Testis (tissue), 2 donors: ENCODE results near the gene EMX2.
A peak's percentile ranks its signal among the peaks of the same experiment; 100 is the strongest.

Experiments
- CTCF ChIP-seq, 3 experiments: fragments of 450-650 bp in 2 of 3; fragments of 200-600 bp in 1 of 3; sonication (generic) in 1 of 3; IDR thresholded peaks; one replicate each; pipeline ENCODE4 v1.5.1; 2016 to 2019; ENCODE audit warnings: antibody characterized with exemption in 3 of 3, mild to moderate bottlenecking in 2 of 3, moderate library complexity in 1 of 3
- POLR2A ChIP-seq: fragments of 450-650 bp; IDR thresholded peaks from one replicate; pipeline ENCODE4 v1.6.1; 2017; ENCODE audit warnings: antibody characterized with exemption, mild to moderate bottlenecking, moderate library complexity

- peak; percentile 85 to 93 (median 88) for TF ChIP-seq CTCF (IDR thresholded peaks at IDR 0.05)
- no peak for TF ChIP-seq POLR2A
Measured at GRCh38 chr10:117496616-117497028, 45.9 kb upstream of the EMX2 start.
